Mesothelial cell of epicardium (in vitro differentiated cells): ENCODE data around the gene GNAT1. TPM values are rescaled to one million over a fixed set of nuclear protein-coding genes. Genes with fewer than 3 reads are reported as not detected.
A peak's percentile ranks its signal among the peaks of the same experiment; 100 is the strongest.

Experiments
- DNase-seq, 2 experiments: peaks; one replicate each; pipeline ENCODE4 v3.0.0; 2021; ENCODE audit warnings: low spot score in 2 of 2; ENCODE audit not compliant: unreplicated experiment in 2 of 2
- H3K27ac Mint-ChIP-seq: 2 replicates; pipeline ENCODE4 v1.8.0; 2021; ENCODE audit warnings: mixed read lengths
- H3K27me3 Mint-ChIP-seq: 2 replicates; pipeline ENCODE4 v1.8.0; 2021; ENCODE audit warnings: low read depth, mixed read lengths
- H3K36me3 Mint-ChIP-seq: 2 replicates; pipeline ENCODE4 v1.8.0; 2021; ENCODE audit warnings: mixed read lengths
- H3K4me1 Mint-ChIP-seq: 2 replicates; pipeline ENCODE4 v1.8.0; 2021; ENCODE audit warnings: mixed read lengths
- H3K4me3 Mint-ChIP-seq: 2 replicates; pipeline ENCODE4 v1.8.0; 2021; ENCODE audit warnings: mild to moderate bottlenecking, moderate library complexity, mixed read lengths
- H3K9me3 Mint-ChIP-seq: 2 replicates; pipeline ENCODE4 v1.8.0; 2021; ENCODE audit warnings: mixed read lengths
- CTCF ChIP-seq: fragments of 200-600 bp; sonication (generic); IDR thresholded peaks from one replicate; pipeline ENCODE4 v1.5.0; 2021; ENCODE audit warnings: antibody characterized with exemption; ENCODE audit not compliant: unreplicated experiment
- total RNA-seq: library from RNA; stranded (reverse); gene quantifications from 3 replicates; pipeline ENCODE4 v1.2.1, GENCODE V29; 2021

GNAT1 gene
- total RNA-seq, 1 donor from 2014 or later = 0.98 TPM

GRCh38 chr3:50167841-50168209 lies 23.6 kb upstream of the GNAT1 start:
- no peaks in the 10 kb centered on the region for H3K9me3 Mint-ChIP-seq
- H3K27me3 Mint-ChIP-seq = no peaks in the 10 kb centered on the region
- H3K36me3 Mint-ChIP-seq = peaks cover 6% of the 10 kb centered on the region
- H3K4me1 Mint-ChIP-seq = peaks cover 53% of the 10 kb centered on the region
- TF ChIP-seq CTCF = no peak
- DNase-seq = no peak
- no peak overlapping the region for H3K4me3 Mint-ChIP-seq
- peak overlapping the region; percentile 86 for H3K27ac Mint-ChIP-seq

- Mint-ChIP-seq H3K27me3 (no peaks in the 10 kb centered on the region), H3K9me3 (no peaks in the 10 kb centered on the region), H3K27ac (peak overlapping the region; percentile 86), H3K4me1 (peaks cover 48% of the 10 kb centered on the region), H3K4me3 (no peak overlapping the region), H3K36me3 (peaks cover 6% of the 10 kb centered on the region)
- TF ChIP-seq CTCF = no peak
- no peak for DNase-seq
Measured at GRCh38 chr3:50168388-50168787, 23.0 kb upstream of the GNAT1 start.

GRCh38 chr3:50168791-50169190 lies 22.6 kb upstream of the GNAT1 start:
- Mint-ChIP-seq H3K4me3 (no peak overlapping the region), H3K4me1 (peaks cover 44% of the 10 kb centered on the region), H3K27me3 (peaks cover 1% of the 10 kb centered on the region), H3K27ac (no peak overlapping the region), H3K36me3 (peaks cover 8% of the 10 kb centered on the region), H3K9me3 (no peaks in the 10 kb centered on the region)
- no peak for DNase-seq
- no peak for TF ChIP-seq CTCF

GRCh38 chr3:50169232-50169832 lies 22.1 kb upstream of the GNAT1 start:
- TF ChIP-seq CTCF = no peak
- H3K27ac Mint-ChIP-seq = no peak overlapping the region
- peaks cover 10% of the 10 kb centered on the region for H3K36me3 Mint-ChIP-seq
- no peak overlapping the region for H3K4me3 Mint-ChIP-seq
- H3K9me3 Mint-ChIP-seq = no peaks in the 10 kb centered on the region
- no peak for DNase-seq
- H3K27me3 Mint-ChIP-seq = peaks cover 2% of the 10 kb centered on the region
- peaks cover 39% of the 10 kb centered on the region for H3K4me1 Mint-ChIP-seq

- H3K36me3 Mint-ChIP-seq = peaks cover 6% of the 10 kb centered on the region
- peaks cover 34% of the 10 kb centered on the region for H3K4me1 Mint-ChIP-seq
- H3K9me3 Mint-ChIP-seq = no peaks in the 10 kb centered on the region
- peaks cover 2% of the 10 kb centered on the region for H3K27me3 Mint-ChIP-seq
- no peak for DNase-seq
- H3K27ac Mint-ChIP-seq = no peak overlapping the region
- no peak overlapping the region for H3K4me3 Mint-ChIP-seq
- no peak for TF ChIP-seq CTCF
Measured at GRCh38 chr3:50169858-50170257, 21.6 kb upstream of the GNAT1 start.

- Mint-ChIP-seq H3K27me3 (peaks cover 3% of the 10 kb centered on the region), H3K4me3 (no peak overlapping the region), H3K4me1 (peaks cover 25% of the 10 kb centered on the region), H3K9me3 (no peaks in the 10 kb centered on the region), H3K36me3 (peaks cover 7% of the 10 kb centered on the region), H3K27ac (no peak overlapping the region)
- no peak for DNase-seq
- no peak for TF ChIP-seq CTCF
Measured at GRCh38 chr3:50170689-50171088, 20.7 kb upstream of the GNAT1 start.
